Mesothelial cell of epicardium (in vitro differentiated cells): Measurements from ENCODE around the gene KCNQ1OT1. TPM values are rescaled to one million over a fixed set of nuclear protein-coding genes. Genes with fewer than 3 reads are reported as not detected.

ENCODE experiments used
- DNase-seq, 2 experiments: peaks; one replicate each; pipeline ENCODE4 v3.0.0; 2021; ENCODE audit warnings: low spot score in 2 of 2; ENCODE audit not compliant: unreplicated experiment in 2 of 2
- H3K27ac Mint-ChIP-seq: 2 replicates; pipeline ENCODE4 v1.8.0; 2021; ENCODE audit warnings: mixed read lengths
- H3K27me3 Mint-ChIP-seq: 2 replicates; pipeline ENCODE4 v1.8.0; 2021; ENCODE audit warnings: low read depth, mixed read lengths
- H3K36me3 Mint-ChIP-seq: 2 replicates; pipeline ENCODE4 v1.8.0; 2021; ENCODE audit warnings: mixed read lengths
- H3K4me1 Mint-ChIP-seq: 2 replicates; pipeline ENCODE4 v1.8.0; 2021; ENCODE audit warnings: mixed read lengths
- H3K4me3 Mint-ChIP-seq: 2 replicates; pipeline ENCODE4 v1.8.0; 2021; ENCODE audit warnings: mild to moderate bottlenecking, moderate library complexity, mixed read lengths
- H3K9me3 Mint-ChIP-seq: 2 replicates; pipeline ENCODE4 v1.8.0; 2021; ENCODE audit warnings: mixed read lengths
- total RNA-seq: library from RNA; stranded (reverse); gene quantifications from 3 replicates; pipeline ENCODE4 v1.2.1, GENCODE V29; 2021
- TF ChIP-seq, protein P1 (sequence below): fragments of 200-600 bp; sonication (generic); IDR thresholded peaks from one replicate; pipeline ENCODE4 v1.5.0; 2021; ENCODE audit warnings: antibody characterized with exemption; ENCODE audit not compliant: unreplicated experiment

KCNQ1OT1 gene
- total RNA-seq, 1 donor from 2014 or later, result 35.1 TPM

DNA sequence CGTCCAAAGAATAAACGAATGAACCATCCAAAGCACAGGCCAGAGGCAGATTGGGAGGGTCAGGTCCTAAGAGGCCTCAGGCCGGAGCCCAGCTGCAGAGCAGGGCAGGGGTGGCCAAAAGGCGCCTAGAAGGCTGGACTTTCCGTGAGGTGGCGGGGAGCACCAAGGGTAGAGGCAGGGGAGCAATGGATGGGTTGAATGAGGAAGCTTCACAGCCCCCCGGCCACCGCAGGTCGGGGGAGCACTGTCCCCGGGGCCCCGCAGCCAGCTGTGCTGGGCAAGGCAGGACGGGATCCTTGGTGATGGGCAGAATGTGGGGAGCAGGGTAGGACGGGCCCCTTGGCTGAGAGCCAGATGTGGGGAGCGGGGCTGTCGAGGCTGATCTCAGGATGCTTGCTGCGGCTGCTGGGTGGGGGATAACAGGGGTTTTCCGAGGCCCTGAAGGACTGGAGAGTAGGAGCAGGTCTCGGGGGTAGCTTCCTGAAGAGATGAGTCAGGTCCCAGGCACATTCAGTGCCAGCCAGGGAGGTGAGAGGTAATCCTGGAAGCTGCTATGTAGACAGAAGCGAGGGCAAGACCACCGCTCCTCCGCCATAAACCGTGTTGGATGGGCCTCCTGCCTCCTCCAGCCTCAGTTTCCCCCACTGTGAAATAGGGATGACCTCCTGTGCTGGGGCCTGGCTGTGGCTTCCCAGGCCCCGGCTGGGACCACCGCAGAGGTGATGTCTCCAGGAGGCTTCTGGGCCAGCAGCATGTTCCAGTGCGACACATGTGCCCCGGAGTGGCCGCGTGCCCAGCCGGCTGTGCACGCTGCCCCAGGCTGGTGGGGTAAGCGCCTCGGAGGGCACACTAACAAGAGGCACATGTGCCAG lies 34.6 kb upstream of the KCNQ1OT1 start:
- peak overlapping the region; percentile 33 for H3K27ac Mint-ChIP-seq
- no peaks in the 10 kb centered on the region for H3K27me3 Mint-ChIP-seq
- DNase-seq, result no peak
- peaks cover 39% of the 10 kb centered on the region for H3K4me1 Mint-ChIP-seq
- no peaks in the 10 kb centered on the region for H3K36me3 Mint-ChIP-seq
- TF ChIP-seq, protein P1, sequence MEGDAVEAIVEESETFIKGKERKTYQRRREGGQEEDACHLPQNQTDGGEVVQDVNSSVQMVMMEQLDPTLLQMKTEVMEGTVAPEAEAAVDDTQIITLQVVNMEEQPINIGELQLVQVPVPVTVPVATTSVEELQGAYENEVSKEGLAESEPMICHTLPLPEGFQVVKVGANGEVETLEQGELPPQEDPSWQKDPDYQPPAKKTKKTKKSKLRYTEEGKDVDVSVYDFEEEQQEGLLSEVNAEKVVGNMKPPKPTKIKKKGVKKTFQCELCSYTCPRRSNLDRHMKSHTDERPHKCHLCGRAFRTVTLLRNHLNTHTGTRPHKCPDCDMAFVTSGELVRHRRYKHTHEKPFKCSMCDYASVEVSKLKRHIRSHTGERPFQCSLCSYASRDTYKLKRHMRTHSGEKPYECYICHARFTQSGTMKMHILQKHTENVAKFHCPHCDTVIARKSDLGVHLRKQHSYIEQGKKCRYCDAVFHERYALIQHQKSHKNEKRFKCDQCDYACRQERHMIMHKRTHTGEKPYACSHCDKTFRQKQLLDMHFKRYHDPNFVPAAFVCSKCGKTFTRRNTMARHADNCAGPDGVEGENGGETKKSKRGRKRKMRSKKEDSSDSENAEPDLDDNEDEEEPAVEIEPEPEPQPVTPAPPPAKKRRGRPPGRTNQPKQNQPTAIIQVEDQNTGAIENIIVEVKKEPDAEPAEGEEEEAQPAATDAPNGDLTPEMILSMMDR, result no peak
- H3K4me3 Mint-ChIP-seq, result no peak overlapping the region
- no peaks in the 10 kb centered on the region for H3K9me3 Mint-ChIP-seq

DNA sequence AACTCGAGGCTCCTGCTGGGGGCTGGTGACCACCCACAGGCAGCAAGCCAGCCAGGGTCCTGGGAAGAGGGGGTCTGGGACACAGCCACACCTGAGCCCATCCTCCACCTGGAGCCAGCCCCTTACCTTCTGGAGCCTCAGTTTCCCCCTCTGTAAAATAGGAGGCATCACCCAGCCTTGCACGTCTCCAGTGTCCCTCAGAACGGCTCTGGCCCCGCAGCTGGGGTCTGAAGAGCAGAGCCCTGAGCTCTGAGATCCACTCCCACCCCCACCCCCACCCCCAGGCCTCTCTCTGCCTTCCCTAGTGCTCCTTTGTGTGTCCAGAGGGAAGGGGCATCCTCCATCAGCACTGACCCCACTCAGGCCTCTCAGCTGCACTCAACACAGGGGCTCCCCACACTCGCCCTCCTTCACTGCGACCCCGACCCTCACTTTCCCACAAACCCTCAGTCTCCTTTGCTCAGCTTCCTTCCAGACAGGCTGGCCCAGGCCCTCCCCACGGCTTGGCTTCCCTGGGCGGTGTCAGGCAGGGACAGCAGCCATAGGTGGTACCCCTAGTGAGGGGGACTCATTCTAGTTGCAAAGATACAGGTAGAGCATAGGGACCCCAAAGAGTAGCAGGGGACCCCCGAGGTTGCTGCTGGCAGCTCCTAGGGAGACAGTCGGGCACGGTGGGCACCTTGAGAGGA lies 33.3 kb upstream of the KCNQ1OT1 start:
- H3K36me3 Mint-ChIP-seq, result no peaks in the 10 kb centered on the region
- H3K4me1 Mint-ChIP-seq, result peaks cover 45% of the 10 kb centered on the region
- no peak overlapping the region for H3K4me3 Mint-ChIP-seq
- H3K27me3 Mint-ChIP-seq, result no peaks in the 10 kb centered on the region
- no peaks in the 10 kb centered on the region for H3K9me3 Mint-ChIP-seq
- no peak overlapping the region for H3K27ac Mint-ChIP-seq
- no peak for DNase-seq
- TF ChIP-seq, protein P1, result no peak

DNA sequence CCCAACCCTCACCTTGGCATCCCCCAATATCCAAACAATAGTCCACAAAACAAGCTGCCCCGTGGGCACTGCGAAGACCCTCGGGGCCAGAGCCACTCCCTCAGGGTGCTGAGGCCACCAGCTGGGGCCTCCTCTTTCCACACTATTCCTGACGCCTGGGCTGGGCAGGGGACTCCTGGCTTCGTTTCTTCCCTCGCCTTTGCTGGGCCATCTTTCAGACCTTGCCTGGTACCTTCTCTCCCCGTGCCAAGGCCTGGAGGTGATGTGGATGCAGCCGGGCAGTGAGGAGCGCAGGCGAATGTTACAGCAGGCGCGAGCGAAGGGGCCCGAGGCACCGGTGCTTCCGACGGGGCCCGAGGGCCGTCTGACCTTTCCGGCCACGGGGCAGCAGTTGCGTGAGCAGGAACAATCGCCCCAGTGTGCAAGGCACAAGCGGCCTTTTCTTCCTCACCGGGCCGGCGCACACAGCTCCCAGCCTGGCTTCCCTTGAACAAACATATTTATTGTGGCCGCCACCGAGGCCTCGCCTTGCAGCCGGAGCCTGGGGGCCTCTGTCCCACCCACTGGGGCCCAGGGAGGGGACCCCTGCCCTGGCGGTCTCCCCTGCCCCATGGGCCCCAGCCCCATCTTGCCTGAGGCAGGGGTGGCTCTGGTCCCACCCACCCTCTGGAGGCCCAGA lies 32.6 kb upstream of the KCNQ1OT1 start:
- TF ChIP-seq, protein P1, result no peak
- Mint-ChIP-seq H3K4me1 (peaks cover 45% of the 10 kb centered on the region), H3K36me3 (no peaks in the 10 kb centered on the region), H3K9me3 (no peaks in the 10 kb centered on the region), H3K4me3 (no peak overlapping the region), H3K27ac (no peak overlapping the region), H3K27me3 (no peaks in the 10 kb centered on the region)
- DNase-seq, result no peak

DNA sequence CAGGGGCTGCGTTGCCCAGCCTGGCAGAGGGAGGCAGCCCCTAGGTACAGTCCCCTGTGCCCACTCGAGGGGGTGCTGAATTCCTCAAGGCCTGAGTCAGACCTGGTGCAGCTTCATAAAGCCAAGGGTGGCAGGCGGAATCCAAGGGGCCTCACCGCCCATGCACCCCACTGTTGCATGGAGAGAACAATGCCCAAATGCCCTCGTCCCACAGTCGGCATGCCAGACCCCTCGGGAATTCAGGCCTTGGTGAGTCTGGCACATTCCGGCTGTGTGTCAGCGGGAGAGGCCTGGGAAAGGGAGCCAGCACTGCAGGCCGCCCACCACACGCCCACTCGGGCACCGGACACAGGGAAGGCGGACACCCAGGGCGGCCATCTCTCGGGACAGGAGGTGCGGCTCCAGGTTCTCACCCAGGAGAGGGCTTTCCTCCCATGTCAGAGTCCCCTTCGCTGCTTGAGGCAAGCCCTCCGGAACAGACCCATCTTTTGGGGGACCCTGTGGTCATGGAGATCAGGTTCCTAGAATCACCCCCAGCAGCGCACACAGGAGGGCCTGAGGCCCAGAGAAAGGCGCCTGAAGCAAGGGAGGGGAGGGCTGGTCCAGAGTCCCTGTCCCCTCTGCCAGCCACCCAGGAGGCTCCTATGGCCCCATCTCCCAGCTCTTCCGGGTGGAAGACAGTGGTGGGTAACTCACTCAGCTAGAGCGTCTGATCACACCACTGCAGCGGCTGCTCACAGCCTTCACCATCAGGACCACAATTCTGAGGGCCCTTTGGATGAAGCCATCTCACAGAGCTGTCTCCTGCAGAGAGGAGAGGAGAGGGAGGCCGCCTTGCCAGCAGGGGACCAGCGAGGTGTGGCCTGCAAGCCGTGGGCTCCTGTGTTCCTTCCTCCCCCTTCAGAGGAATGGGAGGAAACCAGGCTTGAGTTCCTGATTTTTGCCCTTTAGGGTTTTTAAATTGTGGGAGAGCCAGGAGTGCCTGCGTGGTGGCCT lies 31.6 kb upstream of the KCNQ1OT1 start:
- no peak overlapping the region for H3K27ac Mint-ChIP-seq
- H3K36me3 Mint-ChIP-seq, result no peaks in the 10 kb centered on the region
- DNase-seq, result no peak
- H3K27me3 Mint-ChIP-seq, result no peaks in the 10 kb centered on the region
- TF ChIP-seq, protein P1, result no peak
- no peak overlapping the region for H3K4me3 Mint-ChIP-seq
- peaks cover 52% of the 10 kb centered on the region for H3K4me1 Mint-ChIP-seq
- H3K9me3 Mint-ChIP-seq, result no peaks in the 10 kb centered on the region
